Kidney (tissue), 14 donors: ENCODE data around the gene EPHA5. TPM values are rescaled to one million over a fixed set of nuclear protein-coding genes. Genes with fewer than 3 reads are reported as not detected.

Experiments used
- DNase-seq, 5 donors: peaks; one replicate each; pipeline ENCODE4 v3.0.0-alpha.2; 2013 to 2020
- FAIRE-seq: peaks from 2 replicates; lab custom pipeline; 2012; peaks lifted over from hg19 to GRCh38; lab: Jason Lieb, UNC
- H3K27ac ChIP-seq, 2 donors: one replicate each; pipeline ENCODE4 v1.7.0; 2013; ENCODE audit warnings: low read depth in 2 of 2, low read length in 2 of 2, inconsistent platforms in 1 of 2
- H3K27me3 ChIP-seq: one replicate; pipeline ENCODE4 v1.7.1; 2013; ENCODE audit warnings: low read length, inconsistent platforms; ENCODE audit not compliant: control insufficient read depth, insufficient read depth
- H3K36me3 ChIP-seq, 3 donors: one replicate each; pipeline versions ENCODE4 v1.7.0 to v1.7.1; 2013; ENCODE audit warnings: low read length in 3 of 3, control low read depth in 1 of 3, inconsistent platforms in 1 of 3; ENCODE audit not compliant: insufficient read depth in 3 of 3, control insufficient read depth in 2 of 3
- H3K4me1 ChIP-seq, 3 donors: one replicate each; pipeline versions ENCODE4 v1.7.0 to v1.7.1; 2013; ENCODE audit warnings: low read length in 3 of 3, inconsistent platforms in 1 of 3, low read depth in 1 of 3; ENCODE audit not compliant: control insufficient read depth in 2 of 3, insufficient read depth in 2 of 3
- H3K4me3 ChIP-seq, 3 donors: one replicate each; pipeline versions ENCODE4 v1.7.0 to v1.8.1; 2013; ENCODE audit warnings: low read length in 3 of 3, control low read depth in 1 of 3, inconsistent platforms in 1 of 3
- H3K9ac ChIP-seq, 3 donors: one replicate each; pipeline versions ENCODE4 v1.7.0 to v1.7.1; 2013; ENCODE audit warnings: low read length in 3 of 3, control low read depth in 1 of 3, inconsistent platforms in 1 of 3
- H3K9me3 ChIP-seq, 3 donors: one replicate each; pipeline versions ENCODE4 v1.7.0 to v1.7.1; 2013; ENCODE audit warnings: low read length in 3 of 3, control low read depth in 1 of 3, inconsistent platforms in 1 of 3; ENCODE audit not compliant: control insufficient read depth in 2 of 3, insufficient read depth in 1 of 3
- intact Hi-C: fragments of 100-400 bp; cut with DNase I; formaldehyde crosslinking; loops from one replicate; pipeline ENCODE4 v1.11.1; 2022
- polyA plus RNA-seq: library from polyadenylated mRNA; stranded (reverse); fragments of 350-450 nt; fragmentation: Illumina TruSeq; extraction: RNeasy Lipid Tissue Mini Kit (QIAGEN cat#74804); gene quantifications from one replicate; pipeline ENCODE4 v1.2.3, GENCODE V29; 2014; ENCODE audit warnings: low read depth, low replicate concordance; ENCODE audit not compliant: insufficient read depth
- total RNA-seq: library from RNA; stranded (reverse); fragmentation: NEBNext Ultra II Directional; extraction: Animal tissue kit (Norgen Biotek cat#: 25700); gene quantifications from one replicate; pipeline ENCODE4 v1.2.1, GENCODE V29; 2021
- TF ChIP-seq, protein P1 (sequence below): IDR thresholded peaks from 3 replicates; pipeline ENCODE4 v1.5.1; 2012; ENCODE audit warnings: mild to moderate bottlenecking, moderate library complexity, borderline replicate concordance; ENCODE audit not compliant: insufficient read depth; ENCODE audit errors: extremely low read depth
- donor health status: control.
- donor health status: control.
- donor health status: control.
- donor health status: control.
- donor health status: control.
- donor health status: DM: yes; HTN: yes; CAD: no.
- donor health status: Normal renal cell carcinoma (clear cell type).

Gene EPHA5
- total and polyA plus RNA-seq, 2 donors from 2014 or later = 0.22 TPM; not detected in 1

- no peaks in the 10 kb centered on the region for H3K36me3 ChIP-seq
- no peak for FAIRE-seq
- TF ChIP-seq, protein P1, sequence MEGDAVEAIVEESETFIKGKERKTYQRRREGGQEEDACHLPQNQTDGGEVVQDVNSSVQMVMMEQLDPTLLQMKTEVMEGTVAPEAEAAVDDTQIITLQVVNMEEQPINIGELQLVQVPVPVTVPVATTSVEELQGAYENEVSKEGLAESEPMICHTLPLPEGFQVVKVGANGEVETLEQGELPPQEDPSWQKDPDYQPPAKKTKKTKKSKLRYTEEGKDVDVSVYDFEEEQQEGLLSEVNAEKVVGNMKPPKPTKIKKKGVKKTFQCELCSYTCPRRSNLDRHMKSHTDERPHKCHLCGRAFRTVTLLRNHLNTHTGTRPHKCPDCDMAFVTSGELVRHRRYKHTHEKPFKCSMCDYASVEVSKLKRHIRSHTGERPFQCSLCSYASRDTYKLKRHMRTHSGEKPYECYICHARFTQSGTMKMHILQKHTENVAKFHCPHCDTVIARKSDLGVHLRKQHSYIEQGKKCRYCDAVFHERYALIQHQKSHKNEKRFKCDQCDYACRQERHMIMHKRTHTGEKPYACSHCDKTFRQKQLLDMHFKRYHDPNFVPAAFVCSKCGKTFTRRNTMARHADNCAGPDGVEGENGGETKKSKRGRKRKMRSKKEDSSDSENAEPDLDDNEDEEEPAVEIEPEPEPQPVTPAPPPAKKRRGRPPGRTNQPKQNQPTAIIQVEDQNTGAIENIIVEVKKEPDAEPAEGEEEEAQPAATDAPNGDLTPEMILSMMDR = no peak
- no peak overlapping the region for H3K27ac ChIP-seq
- no peaks in the 10 kb centered on the region for H3K4me1 ChIP-seq
- H3K9me3 ChIP-seq = no peaks in the 10 kb centered on the region
- H3K4me3 ChIP-seq = no peak overlapping the region
- DNase-seq = no peak
- intact Hi-C loops = no loop called here
- no peak overlapping the region for H3K9ac ChIP-seq
- H3K27me3 ChIP-seq = no peaks in the 10 kb centered on the region
Measured at GRCh38 chr4:65624651-65625050, 45.6 kb downstream of the EPHA5 start.

DNA sequence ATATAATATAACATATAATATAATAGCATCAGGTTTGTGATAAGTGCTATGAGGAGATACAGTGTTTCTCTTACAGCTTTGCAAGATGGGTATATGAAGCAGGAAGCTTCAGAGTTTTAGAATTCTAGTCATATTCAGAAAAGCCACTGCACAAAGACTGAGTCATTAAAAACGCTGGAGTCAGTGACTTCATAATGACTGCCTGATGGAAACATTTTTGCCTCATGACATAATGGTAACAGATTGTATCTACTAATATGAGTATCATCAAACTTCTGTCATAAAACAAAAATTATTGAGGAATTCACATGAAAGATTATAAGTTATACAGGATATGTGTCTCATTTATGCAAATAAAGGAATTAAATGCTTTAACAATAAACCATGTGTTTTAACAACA lies 46.8 kb downstream of the EPHA5 start:
- Histone ChIP-seq H3K4me1 (no peaks in the 10 kb centered on the region), H3K27ac (no peak overlapping the region), H3K4me3 (no peak overlapping the region), H3K36me3 (no peaks in the 10 kb centered on the region), H3K9ac (no peak overlapping the region), H3K27me3 (no peaks in the 10 kb centered on the region), H3K9me3 (no peaks in the 10 kb centered on the region)
- intact Hi-C loops = no loop called here
- TF ChIP-seq, protein P1 = no peak
- FAIRE-seq (no peak), DNase-seq (no peak)

DNA sequence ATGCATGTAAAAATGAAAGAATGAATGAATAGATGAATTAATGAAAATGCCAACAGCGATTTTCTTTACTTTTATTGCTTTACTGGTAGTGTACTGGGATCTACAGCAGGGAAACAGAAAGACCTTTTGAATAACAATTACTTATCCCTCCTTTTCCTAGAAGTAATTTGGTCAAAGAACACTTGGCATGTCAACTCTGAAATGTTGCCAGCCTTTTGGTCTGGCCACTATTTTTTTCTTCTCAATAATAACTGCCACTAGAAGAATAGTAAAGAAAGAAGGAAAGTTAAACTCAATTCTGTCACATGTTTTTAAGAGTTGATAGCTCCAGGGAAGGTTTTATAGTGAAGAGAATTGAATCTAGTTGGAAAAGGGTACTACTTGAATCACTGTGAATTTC lies 52.9 kb downstream of the EPHA5 start:
- intact Hi-C loops = no loop called here
- no peak for DNase-seq
- H3K4me1 ChIP-seq = no peaks in the 10 kb centered on the region

More for the DNA sequence above, 52.9 kb downstream of the EPHA5 start:
- Histone ChIP-seq H3K27me3 (no peaks in the 10 kb centered on the region), H3K27ac (no peak overlapping the region), H3K9ac (no peak overlapping the region), H3K9me3 (no peaks in the 10 kb centered on the region), H3K36me3 (no peaks in the 10 kb centered on the region), H3K4me3 (no peak overlapping the region)
- FAIRE-seq = no peak
- TF ChIP-seq, protein P1 = no peak
